Spleen (tissue), 7 donors: Measurements from ENCODE around the gene GRIPAP1.

Experiments
- CTCF ChIP-seq, 11 experiments: fragments of 200-600 bp in 7 of 11; fragments of 450-650 bp in 4 of 11; sonication (generic) in 4 of 11; IDR thresholded peaks in 8 of 11; conservative IDR thresholded peaks in 3 of 11; 1 replicate in 7 of 11; 2 replicates in 4 of 11; pipeline versions ENCODE4 v1.4.0 to v1.8.0; 2016 to 2021; ENCODE audit warnings: antibody characterized with exemption in 11 of 11, inconsistent platforms in 4 of 11, mild to moderate bottlenecking in 1 of 11
- POLR2A ChIP-seq, 3 donors: fragments of 450-650 bp; IDR thresholded peaks; one replicate each; pipeline ENCODE4 v1.5.1; 2017; ENCODE audit warnings: antibody characterized with exemption in 3 of 3, mild to moderate bottlenecking in 1 of 3
- POLR2AphosphoS5 ChIP-seq, 3 donors: sonication (generic); formaldehyde crosslinking; IDR thresholded peaks; one replicate each; pipeline ENCODE4 v1.5.1; 2017; ENCODE audit warnings: antibody characterized with exemption in 3 of 3
- donor health status: DM: no; HTN: no; CAD: no; lungs with moderate emphysema.
- donor health status: DM: no; HTN: no; CAD: no.
- donor health status: DM: no; HTN: no; CAD: no.

GRCh38 chrX:49019599-49020249, 17.7 kb upstream of the GRIPAP1 start:
- no peak for TF ChIP-seq POLR2A (IDR thresholded peaks at IDR 0.05)
- TF ChIP-seq CTCF (IDR thresholded peaks at IDR 0.05 in 8 of 11, conservative IDR thresholded peaks at IDR 0.05 in 3 of 11): no peak
- TF ChIP-seq POLR2AphosphoS5 (IDR thresholded peaks at IDR 0.05): no peak
